HEK293T (cell line): ENCODE measurements around the gene WDHD1.

Source experiments
- CTCF ChIA-PET: fragments of 350-600 bp; formaldehyde crosslinking; extraction: SDS; loops from one replicate; lab custom pipeline; 2021; ENCODE audit warnings: antibody characterized with exemption, inconsistent platforms; lab: Yijun Ruan, JAX
- POLR2A ChIA-PET: fragments of 350-600 bp; formaldehyde crosslinking; extraction: SDS; loops from one replicate; lab custom pipeline; 2020; ENCODE audit warnings: antibody characterized with exemption, inconsistent platforms; lab: Yijun Ruan, JAX
- DNase-seq: peaks from one replicate; pipeline ENCODE4 v3.0.0; 2012; ENCODE audit warnings: mixed read lengths; ENCODE audit errors: extremely low spot score
- ARNT ChIP-seq: fragments of 450-650 bp; IDR thresholded peaks from 2 replicates; pipeline ENCODE4 v1.6.1; 2017; ENCODE audit warnings: mild to moderate bottlenecking
- BHLHE40 ChIP-seq: fragments of 450-650 bp; IDR thresholded peaks from 2 replicates; pipeline ENCODE4 v1.6.1; 2016; ENCODE audit warnings: mild to moderate bottlenecking, moderate library complexity, borderline replicate concordance
- CTBP1 ChIP-seq: fragments of 450-650 bp; IDR thresholded peaks from 2 replicates; pipeline ENCODE4 v1.6.1; 2016; ENCODE audit warnings: borderline replicate concordance
- ELF4 ChIP-seq: fragments of 450-650 bp; IDR thresholded peaks from 2 replicates; pipeline ENCODE4 v1.6.1; 2017; ENCODE audit warnings: antibody characterized with exemption
- FOXA1 ChIP-seq: fragments of 450-650 bp; IDR thresholded peaks from 2 replicates; pipeline ENCODE4 v1.6.1; 2016; ENCODE audit warnings: mild to moderate bottlenecking
- FOXK2 ChIP-seq: fragments of 450-650 bp; IDR thresholded peaks from 2 replicates; pipeline ENCODE4 v1.6.1; 2016; ENCODE audit warnings: mild to moderate bottlenecking
- FOXM1 ChIP-seq: fragments of 450-650 bp; IDR thresholded peaks from 2 replicates; pipeline ENCODE4 v1.6.1; 2017; ENCODE audit warnings: mild to moderate bottlenecking, borderline replicate concordance
- HDGF ChIP-seq: fragments of 450-650 bp; IDR thresholded peaks from 2 replicates; pipeline ENCODE4 v1.6.1; 2017; ENCODE audit warnings: antibody characterized with exemption, borderline replicate concordance
- L3MBTL2 ChIP-seq: fragments of 450-650 bp; conservative IDR thresholded peaks from 2 replicates; pipeline ENCODE4 v1.6.1; 2016; ENCODE audit warnings: mild to moderate bottlenecking
- LEF1 ChIP-seq: fragments of 450-650 bp; IDR thresholded peaks from 2 replicates; pipeline ENCODE4 v1.6.1; 2017; ENCODE audit warnings: mild to moderate bottlenecking, borderline replicate concordance
- NFRKB ChIP-seq: fragments of 450-650 bp; IDR thresholded peaks from 2 replicates; pipeline ENCODE4 v1.6.1; 2016; ENCODE audit warnings: mild to moderate bottlenecking, moderate library complexity
- SP1 ChIP-seq: fragments of 450-650 bp; IDR thresholded peaks from 2 replicates; pipeline ENCODE4 v1.6.1; 2017
- SUZ12 ChIP-seq: fragments of 450-650 bp; IDR thresholded peaks from 2 replicates; pipeline ENCODE4 v1.6.1; 2016; ENCODE audit warnings: mild to moderate bottlenecking
- TARDBP ChIP-seq: fragments of 450-650 bp; IDR thresholded peaks from 2 replicates; pipeline ENCODE4 v1.6.1; 2016
- ZNF384 ChIP-seq: fragments of 450-650 bp; IDR thresholded peaks from 2 replicates; pipeline ENCODE4 v1.6.1; 2016
- TF ChIP-seq, protein P1 (sequence below): fragments of 450-650 bp; IDR thresholded peaks from 2 replicates; pipeline ENCODE4 v1.6.1; 2016

Gene WDHD1

GRCh38 chr14:54891471-54892245 is 135.2 kb downstream of the WDHD1 start:
- POLR2A ChIA-PET: no interaction called here
- no peak for DNase-seq
- TF ChIP-seq FOXM1 (no peak), ELF4 (no peak), BHLHE40 (no peak), TARDBP (no peak), SUZ12 (no peak), CTBP1 (no peak), ARNT (no peak), SP1 (no peak), L3MBTL2 (no peak), HDGF (no peak), ZNF384 (no peak), FOXA1 (no peak)
- TF ChIP-seq, protein P1, sequence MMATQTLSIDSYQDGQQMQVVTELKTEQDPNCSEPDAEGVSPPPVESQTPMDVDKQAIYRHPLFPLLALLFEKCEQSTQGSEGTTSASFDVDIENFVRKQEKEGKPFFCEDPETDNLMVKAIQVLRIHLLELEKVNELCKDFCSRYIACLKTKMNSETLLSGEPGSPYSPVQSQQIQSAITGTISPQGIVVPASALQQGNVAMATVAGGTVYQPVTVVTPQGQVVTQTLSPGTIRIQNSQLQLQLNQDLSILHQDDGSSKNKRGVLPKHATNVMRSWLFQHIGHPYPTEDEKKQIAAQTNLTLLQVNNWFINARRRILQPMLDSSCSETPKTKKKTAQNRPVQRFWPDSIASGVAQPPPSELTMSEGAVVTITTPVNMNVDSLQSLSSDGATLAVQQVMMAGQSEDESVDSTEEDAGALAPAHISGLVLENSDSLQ: no peak
- CTCF ChIA-PET: interaction anchor here (0.6 kb wide), 1 partner anchor 1871 kb away, joined by 5 read pairs; no protein-coding TSS in a partner anchor

DNA sequence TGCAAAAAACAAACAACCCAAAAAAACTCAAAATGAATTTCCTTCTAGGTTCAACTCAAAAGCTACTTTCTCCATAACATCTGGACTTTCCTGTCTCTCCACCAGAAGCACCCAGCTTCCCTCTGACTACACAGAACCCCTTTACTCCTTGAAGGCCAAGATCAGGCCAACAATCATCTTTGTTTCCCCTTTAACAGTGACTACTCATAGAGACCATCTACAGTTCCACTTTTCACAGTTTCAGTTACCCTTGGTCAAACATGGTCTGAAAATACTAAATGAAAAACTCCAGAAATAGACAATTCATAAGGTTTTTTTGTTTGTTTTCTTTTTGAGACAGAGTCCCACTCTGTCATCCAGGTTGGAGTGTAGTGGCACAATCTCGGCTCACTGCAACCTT is 136.1 kb downstream of the WDHD1 start:
- CTCF ChIA-PET: interaction anchor here (0.6 kb wide), 1 partner anchor 1871 kb away, joined by 5 read pairs; no protein-coding TSS in a partner anchor
- POLR2A ChIA-PET: no interaction called here
- no peak for DNase-seq
- TF ChIP-seq CTBP1 (no peak), ARNT (no peak), SUZ12 (no peak), NFRKB (no peak), FOXK2 (no peak), ELF4 (no peak), LEF1 (no peak), FOXM1 (no peak), BHLHE40 (no peak), FOXA1 (no peak), L3MBTL2 (no peak)

DNA sequence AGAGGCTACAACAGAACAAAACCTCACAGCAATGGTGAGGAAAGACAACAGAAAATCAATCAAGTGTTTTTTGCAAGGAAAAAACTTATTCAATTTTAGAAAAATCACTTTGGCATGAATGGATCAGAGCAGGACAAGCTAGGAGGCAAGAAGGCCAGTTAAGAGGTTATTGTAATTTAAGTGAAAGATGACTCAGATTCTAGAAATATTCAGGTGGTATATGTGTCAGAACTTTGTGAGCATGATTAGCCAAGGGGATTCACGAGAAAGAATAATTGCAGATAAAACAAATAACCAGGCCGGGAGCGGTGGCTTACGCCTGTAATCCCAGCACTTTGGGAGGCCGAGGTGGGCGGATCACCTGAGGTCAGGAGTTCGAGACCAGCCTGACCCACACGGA is 137.0 kb downstream of the WDHD1 start:
- TF ChIP-seq ZNF384 (no peak), ELF4 (no peak), TARDBP (no peak), NFRKB (no peak), L3MBTL2 (no peak), HDGF (no peak), CTBP1 (no peak), BHLHE40 (no peak), SP1 (no peak), FOXM1 (no peak), FOXK2 (no peak), ARNT (no peak), FOXA1 (no peak)
- TF ChIP-seq, protein P1: no peak
- POLR2A ChIA-PET: interaction anchor here (1.4 kb wide), 1 partner anchor 20 kb away, joined by 6 read pairs; no protein-coding TSS in a partner anchor
- CTCF ChIA-PET: no interaction called here

More for the DNA sequence above, 137.0 kb downstream of the WDHD1 start:
- DNase-seq: no peak
